SK-N-SH treated with all-trans-retinoic acid at 6 μM for 48 hours (cell line): ENCODE measurements around the gene PHC1.
"Not testable (repeated sequence)": the region's sequence is repeated elsewhere in the genome, so short reads cannot be mapped to it uniquely, and the experiment has no call there.

Experiments
- ATAC-seq: fragments of 200-7000 bp; cut with Tn5 transposase; 3 replicates; pipeline ENCODE4 v1.9.1; 2020; ENCODE audit warnings: mild to moderate bottlenecking, moderate library complexity
- ARNTL ChIP-seq: fragments of 450-650 bp; formaldehyde crosslinking; IDR thresholded peaks from 2 replicates; pipeline ENCODE4 v1.5.0; 2020; ENCODE audit warnings: low read depth, mild to moderate bottlenecking, moderate library complexity, borderline replicate concordance
- GLIS3 ChIP-seq: fragments of 250-450 bp; sonication (Bioruptor Pico); IDR thresholded peaks from 2 replicates; pipeline ENCODE4 v1.5.0; 2020; ENCODE audit warnings: mild to moderate bottlenecking, moderate library complexity
- ISL1 ChIP-seq: fragments of 250-450 bp; sonication (Bioruptor Pico); IDR thresholded peaks from 2 replicates; pipeline ENCODE4 v2.1.2; 2022; ENCODE audit warnings: mild to moderate bottlenecking, moderate library complexity
- SNAI2 ChIP-seq: fragments of 250-450 bp; sonication (Bioruptor Pico); IDR thresholded peaks from 2 replicates; pipeline ENCODE4 v1.5.0; 2020; ENCODE audit warnings: mild to moderate bottlenecking, moderate library complexity
- TCF4 ChIP-seq: fragments of 250-450 bp; sonication (Bioruptor Pico); IDR thresholded peaks from 2 replicates; pipeline ENCODE4 v1.8.0; 2021; ENCODE audit warnings: mild to moderate bottlenecking, moderate library complexity, borderline replicate concordance
- TOX ChIP-seq: fragments of 250-450 bp; sonication (Bioruptor Pico); IDR thresholded peaks from 2 replicates; pipeline ENCODE4 v1.8.0; 2021; ENCODE audit warnings: mild to moderate bottlenecking, moderate library complexity, borderline replicate concordance
- ZC3H10 ChIP-seq: fragments of 250-450 bp; sonication (Bioruptor Pico); IDR thresholded peaks from 2 replicates; pipeline ENCODE4 v1.5.1; 2021; ENCODE audit warnings: mild to moderate bottlenecking, moderate library complexity
- ZFP30 ChIP-seq: fragments of 450-650 bp; formaldehyde crosslinking; IDR thresholded peaks from 2 replicates; pipeline ENCODE4 v1.5.0; 2022; ENCODE audit warnings: mild to moderate bottlenecking, moderate library complexity
- ZNF565 ChIP-seq: fragments of 450-650 bp; formaldehyde crosslinking; conservative IDR thresholded peaks from 2 replicates; pipeline ENCODE4 v1.5.0; 2020; ENCODE audit warnings: low read depth, mild to moderate bottlenecking, moderate library complexity
- ZNF70 ChIP-seq: fragments of 450-650 bp; formaldehyde crosslinking; IDR thresholded peaks from 2 replicates; pipeline ENCODE4 v1.5.0; 2020; ENCODE audit warnings: mild to moderate bottlenecking, moderate library complexity
- ZNF8 ChIP-seq: fragments of 450-650 bp; formaldehyde crosslinking; IDR thresholded peaks from 2 replicates; pipeline ENCODE4 v1.5.0; 2020; ENCODE audit warnings: mild to moderate bottlenecking, moderate library complexity
- TF ChIP-seq, protein P1 (sequence below): fragments of 250-450 bp; sonication (Bioruptor Pico); IDR thresholded peaks from 2 replicates; pipeline ENCODE4 v1.8.0; 2020; ENCODE audit warnings: mild to moderate bottlenecking, moderate library complexity, borderline replicate concordance
- TF ChIP-seq, protein P2 (sequence below): fragments of 250-450 bp; sonication (Bioruptor Pico); IDR thresholded peaks from 2 replicates; pipeline ENCODE4 v1.5.1; 2021; ENCODE audit warnings: mild to moderate bottlenecking, moderate library complexity
- TF ChIP-seq, protein P3 (sequence below): fragments of 250-450 bp; sonication (Bioruptor Pico); IDR thresholded peaks from 2 replicates; pipeline ENCODE4 v1.5.0; 2020; ENCODE audit warnings: mild to moderate bottlenecking, moderate library complexity
- TF ChIP-seq, protein P4 (sequence below): fragments of 250-450 bp; sonication (Bioruptor Pico); IDR thresholded peaks from 2 replicates; pipeline ENCODE4 v1.5.1; 2020; ENCODE audit warnings: low read depth, mild to moderate bottlenecking, moderate library complexity

Gene PHC1

DNA sequence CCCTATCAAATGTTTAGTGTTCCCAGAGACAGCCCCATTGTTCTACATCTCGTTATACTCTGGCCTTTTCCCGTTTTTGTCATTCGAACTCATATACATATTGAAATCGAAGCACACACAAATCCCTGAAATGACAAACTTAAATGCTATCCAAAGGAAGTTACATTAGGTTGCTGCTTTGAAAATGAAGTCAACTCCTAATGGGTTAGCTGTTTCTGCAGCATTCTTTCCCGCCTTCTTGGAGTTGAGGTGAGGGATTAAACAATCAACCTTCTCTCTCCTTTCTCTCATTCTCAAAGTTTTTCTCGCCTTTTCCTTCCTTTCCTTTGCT, 642 bp upstream of the PHC1 start (continued):
- TF ChIP-seq, protein P1, sequence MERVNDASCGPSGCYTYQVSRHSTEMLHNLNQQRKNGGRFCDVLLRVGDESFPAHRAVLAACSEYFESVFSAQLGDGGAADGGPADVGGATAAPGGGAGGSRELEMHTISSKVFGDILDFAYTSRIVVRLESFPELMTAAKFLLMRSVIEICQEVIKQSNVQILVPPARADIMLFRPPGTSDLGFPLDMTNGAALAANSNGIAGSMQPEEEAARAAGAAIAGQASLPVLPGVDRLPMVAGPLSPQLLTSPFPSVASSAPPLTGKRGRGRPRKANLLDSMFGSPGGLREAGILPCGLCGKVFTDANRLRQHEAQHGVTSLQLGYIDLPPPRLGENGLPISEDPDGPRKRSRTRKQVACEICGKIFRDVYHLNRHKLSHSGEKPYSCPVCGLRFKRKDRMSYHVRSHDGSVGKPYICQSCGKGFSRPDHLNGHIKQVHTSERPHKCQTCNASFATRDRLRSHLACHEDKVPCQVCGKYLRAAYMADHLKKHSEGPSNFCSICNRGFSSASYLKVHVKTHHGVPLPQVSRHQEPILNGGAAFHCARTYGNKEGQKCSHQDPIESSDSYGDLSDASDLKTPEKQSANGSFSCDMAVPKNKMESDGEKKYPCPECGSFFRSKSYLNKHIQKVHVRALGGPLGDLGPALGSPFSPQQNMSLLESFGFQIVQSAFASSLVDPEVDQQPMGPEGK (CRISPR knock-in tag), result no peak
- no peak for TF ChIP-seq TOX (CRISPR knock-in tag)
- no peak for TF ChIP-seq TCF4 (CRISPR knock-in tag)

DNA sequence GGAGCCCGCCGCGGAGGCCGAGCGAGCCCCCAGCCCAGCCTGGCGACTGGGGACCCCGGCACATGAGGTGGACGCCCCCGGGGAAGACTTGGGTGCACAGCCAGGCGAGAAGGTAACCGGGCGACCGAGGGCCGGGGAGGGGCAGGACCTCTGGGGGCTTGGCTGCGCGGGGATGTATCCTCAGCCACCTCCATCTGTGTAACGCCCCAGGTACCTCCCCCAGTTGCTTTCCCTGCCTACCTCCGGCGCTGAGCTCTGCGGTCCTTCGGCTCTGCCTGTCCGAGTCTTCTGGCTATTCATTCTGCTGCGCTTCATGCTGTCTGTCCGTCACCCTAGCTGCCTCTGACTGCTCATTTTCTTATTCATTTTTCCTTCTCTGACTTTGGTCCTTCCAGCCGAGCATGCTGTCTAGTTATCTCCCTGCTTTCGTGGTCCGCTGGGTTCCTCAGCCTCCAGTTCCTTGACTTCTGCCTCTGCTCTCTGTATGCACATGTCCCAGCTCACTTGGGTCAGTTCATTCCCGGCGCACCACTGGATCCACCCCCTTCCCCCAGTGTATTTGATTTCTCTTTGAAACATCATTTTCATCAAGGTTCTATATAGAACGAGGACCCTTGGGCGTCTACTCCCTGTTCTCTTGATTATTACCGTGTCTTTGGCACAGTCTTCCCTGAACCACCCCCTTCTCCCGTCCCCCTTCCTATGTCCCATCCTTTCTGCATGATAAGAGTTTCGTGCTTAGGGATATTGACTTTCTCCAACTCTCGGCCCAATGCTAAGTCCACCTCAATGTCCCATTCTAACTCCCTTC, 612 bp downstream of the PHC1 start:
- no peak for TF ChIP-seq ZNF565 (CRISPR knock-in tag)
- TF ChIP-seq SNAI2 (CRISPR knock-in tag), result no peak
- TF ChIP-seq TCF4 (CRISPR knock-in tag), result no peak
- TF ChIP-seq, protein P2, sequence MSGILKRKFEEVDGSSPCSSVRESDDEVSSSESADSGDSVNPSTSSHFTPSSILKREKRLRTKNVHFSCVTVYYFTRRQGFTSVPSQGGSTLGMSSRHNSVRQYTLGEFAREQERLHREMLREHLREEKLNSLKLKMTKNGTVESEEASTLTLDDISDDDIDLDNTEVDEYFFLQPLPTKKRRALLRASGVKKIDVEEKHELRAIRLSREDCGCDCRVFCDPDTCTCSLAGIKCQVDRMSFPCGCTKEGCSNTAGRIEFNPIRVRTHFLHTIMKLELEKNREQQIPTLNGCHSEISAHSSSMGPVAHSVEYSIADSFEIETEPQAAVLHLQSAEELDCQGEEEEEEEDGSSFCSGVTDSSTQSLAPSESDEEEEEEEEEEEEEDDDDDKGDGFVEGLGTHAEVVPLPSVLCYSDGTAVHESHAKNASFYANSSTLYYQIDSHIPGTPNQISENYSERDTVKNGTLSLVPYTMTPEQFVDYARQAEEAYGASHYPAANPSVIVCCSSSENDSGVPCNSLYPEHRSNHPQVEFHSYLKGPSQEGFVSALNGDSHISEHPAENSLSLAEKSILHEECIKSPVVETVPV (CRISPR knock-in tag), result no peak
- TF ChIP-seq, protein P3, sequence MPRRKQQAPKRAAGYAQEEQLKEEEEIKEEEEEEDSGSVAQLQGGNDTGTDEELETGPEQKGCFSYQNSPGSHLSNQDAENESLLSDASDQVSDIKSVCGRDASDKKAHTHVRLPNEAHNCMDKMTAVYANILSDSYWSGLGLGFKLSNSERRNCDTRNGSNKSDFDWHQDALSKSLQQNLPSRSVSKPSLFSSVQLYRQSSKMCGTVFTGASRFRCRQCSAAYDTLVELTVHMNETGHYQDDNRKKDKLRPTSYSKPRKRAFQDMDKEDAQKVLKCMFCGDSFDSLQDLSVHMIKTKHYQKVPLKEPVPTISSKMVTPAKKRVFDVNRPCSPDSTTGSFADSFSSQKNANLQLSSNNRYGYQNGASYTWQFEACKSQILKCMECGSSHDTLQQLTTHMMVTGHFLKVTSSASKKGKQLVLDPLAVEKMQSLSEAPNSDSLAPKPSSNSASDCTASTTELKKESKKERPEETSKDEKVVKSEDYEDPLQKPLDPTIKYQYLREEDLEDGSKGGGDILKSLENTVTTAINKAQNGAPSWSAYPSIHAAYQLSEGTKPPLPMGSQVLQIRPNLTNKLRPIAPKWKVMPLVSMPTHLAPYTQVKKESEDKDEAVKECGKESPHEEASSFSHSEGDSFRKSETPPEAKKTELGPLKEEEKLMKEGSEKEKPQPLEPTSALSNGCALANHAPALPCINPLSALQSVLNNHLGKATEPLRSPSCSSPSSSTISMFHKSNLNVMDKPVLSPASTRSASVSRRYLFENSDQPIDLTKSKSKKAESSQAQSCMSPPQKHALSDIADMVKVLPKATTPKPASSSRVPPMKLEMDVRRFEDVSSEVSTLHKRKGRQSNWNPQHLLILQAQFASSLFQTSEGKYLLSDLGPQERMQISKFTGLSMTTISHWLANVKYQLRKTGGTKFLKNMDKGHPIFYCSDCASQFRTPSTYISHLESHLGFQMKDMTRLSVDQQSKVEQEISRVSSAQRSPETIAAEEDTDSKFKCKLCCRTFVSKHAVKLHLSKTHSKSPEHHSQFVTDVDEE (CRISPR knock-in tag), result no peak
- ATAC-seq, result peak; percentile 92

DNA sequence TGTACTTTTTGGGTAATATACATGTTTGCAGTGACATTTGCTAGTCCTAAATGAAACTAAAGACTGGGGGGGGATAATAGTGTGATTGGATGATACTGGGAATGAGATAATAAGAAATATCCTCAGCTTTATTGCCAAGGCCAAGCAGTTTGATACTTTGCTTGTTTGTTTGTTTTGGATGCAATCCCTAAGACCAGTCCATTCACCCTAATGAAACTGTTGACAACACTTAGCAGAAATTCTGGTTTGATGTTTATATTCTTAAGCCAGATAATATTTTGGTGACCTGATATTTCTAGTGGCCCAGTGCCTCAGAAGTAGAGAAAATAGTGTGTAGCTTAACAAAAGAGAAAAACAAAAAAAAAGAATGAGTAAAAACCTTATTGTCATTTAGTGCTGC, 1.8 kb downstream of the PHC1 start:
- no peak for TF ChIP-seq ZC3H10
- TF ChIP-seq SNAI2 (CRISPR knock-in tag), result no peak
- no peak for TF ChIP-seq GLIS3 (CRISPR knock-in tag)
- TF ChIP-seq ZNF8, result no peak
- no peak for TF ChIP-seq TCF4 (CRISPR knock-in tag)
- TF ChIP-seq, protein P4, sequence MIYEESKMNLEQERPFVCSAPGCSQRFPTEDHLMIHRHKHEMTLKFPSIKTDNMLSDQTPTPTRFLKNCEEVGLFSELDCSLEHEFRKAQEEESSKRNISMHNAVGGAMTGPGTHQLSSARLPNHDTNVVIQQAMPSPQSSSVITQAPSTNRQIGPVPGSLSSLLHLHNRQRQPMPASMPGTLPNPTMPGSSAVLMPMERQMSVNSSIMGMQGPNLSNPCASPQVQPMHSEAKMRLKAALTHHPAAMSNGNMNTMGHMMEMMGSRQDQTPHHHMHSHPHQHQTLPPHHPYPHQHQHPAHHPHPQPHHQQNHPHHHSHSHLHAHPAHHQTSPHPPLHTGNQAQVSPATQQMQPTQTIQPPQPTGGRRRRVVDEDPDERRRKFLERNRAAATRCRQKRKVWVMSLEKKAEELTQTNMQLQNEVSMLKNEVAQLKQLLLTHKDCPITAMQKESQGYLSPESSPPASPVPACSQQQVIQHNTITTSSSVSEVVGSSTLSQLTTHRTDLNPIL (CRISPR knock-in tag), result no peak
- no peak for TF ChIP-seq ARNTL (CRISPR knock-in tag)
- no peak for TF ChIP-seq ZNF565 (CRISPR knock-in tag)
- no peak for ATAC-seq

DNA sequence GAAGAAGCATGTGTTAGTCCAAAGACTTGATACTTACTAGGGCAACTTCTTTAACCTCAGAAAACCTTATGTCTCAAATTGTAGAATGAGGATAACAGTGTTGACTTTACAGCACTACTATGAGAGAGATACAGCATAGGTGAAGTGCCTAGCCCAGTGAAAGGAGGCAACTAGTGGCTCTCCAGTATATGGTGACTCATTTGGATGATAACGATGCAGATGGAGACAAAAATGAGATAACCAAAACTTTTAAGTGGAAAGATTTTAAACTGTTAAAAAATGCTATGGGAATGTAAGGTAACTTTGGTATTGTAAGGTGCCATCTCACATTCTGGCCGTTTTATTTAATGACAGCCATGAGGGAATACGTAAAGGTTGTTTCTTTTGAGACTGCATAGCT, 2.7 kb downstream of the PHC1 start:
- TF ChIP-seq ZNF70 (CRISPR knock-in tag) (no peak), ISL1 (CRISPR knock-in tag) (no peak)
- no peak for ATAC-seq

DNA sequence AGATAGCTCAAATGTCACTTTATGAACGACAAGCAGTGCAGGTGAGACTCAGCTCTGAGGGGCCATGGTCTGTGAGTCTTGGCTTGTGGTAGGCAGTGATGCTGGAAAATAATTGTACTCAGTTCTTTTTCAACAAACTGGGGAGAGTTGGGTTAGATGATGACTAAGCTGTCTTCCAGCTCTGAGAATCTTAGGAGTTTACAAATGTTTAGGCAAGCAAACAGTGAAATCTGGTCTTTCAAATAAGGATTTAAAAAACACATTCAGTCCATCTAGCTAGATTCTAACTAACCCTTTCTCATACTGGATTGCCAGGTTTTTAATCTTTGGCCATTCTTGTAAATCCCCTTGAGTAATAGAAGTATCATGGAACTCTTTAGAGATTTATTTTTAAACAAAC, 3.4 kb downstream of the PHC1 start:
- ATAC-seq, result no peak
- TF ChIP-seq, protein P2 (CRISPR knock-in tag), result no peak
- TF ChIP-seq ZFP30 (CRISPR knock-in tag), result no peak
- no peak for TF ChIP-seq TCF4 (CRISPR knock-in tag)
- TF ChIP-seq ARNTL (CRISPR knock-in tag), result no peak
- TF ChIP-seq, protein P4 (CRISPR knock-in tag), result no peak

DNA sequence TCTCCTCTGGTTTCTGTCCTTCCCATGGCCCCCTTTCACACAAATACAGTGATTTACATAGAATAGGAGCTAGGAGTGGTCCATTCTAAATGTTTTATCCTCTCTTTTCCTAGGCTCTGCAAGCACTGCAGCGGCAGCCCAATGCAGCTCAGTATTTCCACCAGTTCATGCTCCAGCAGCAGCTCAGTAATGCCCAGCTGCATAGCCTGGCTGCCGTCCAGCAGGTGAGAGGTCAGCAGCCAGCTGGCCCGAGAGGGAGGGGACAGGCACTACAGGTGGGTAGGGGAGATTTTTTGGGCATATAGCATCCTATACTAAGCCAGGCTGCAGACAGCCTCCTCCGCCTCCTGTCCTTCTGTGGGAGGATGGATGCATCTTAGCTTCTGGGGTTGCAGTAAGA, 5.3 kb downstream of the PHC1 start:
- ATAC-seq, result not testable (repeated sequence)
